Neuron (in vitro differentiated cells): ENCODE results near the gene GPR42.

ENCODE experiments used
- H2AFZ ChIP-seq: one replicate; pipeline ENCODE4 v1.6.1; 2013; ENCODE audit warnings: low read depth, mild to moderate bottlenecking, inconsistent platforms, low read length, moderate library complexity
- H3K27me3 ChIP-seq: one replicate; pipeline ENCODE4 v1.6.1; 2013; ENCODE audit warnings: low read length; ENCODE audit not compliant: insufficient read depth
- H3K36me3 ChIP-seq: one replicate; pipeline ENCODE4 v1.6.1; 2013; ENCODE audit warnings: low read length; ENCODE audit not compliant: insufficient read depth
- H3K4me1 ChIP-seq: one replicate; pipeline ENCODE4 v1.6.1; 2013; ENCODE audit warnings: low read length; ENCODE audit not compliant: insufficient read depth
- H3K4me3 ChIP-seq: 2 replicates; pipeline ENCODE4 v1.5.1; 2013; ENCODE audit warnings: mild to moderate bottlenecking, low read length, moderate library complexity
- H3K9me3 ChIP-seq: one replicate; pipeline ENCODE4 v1.6.1; 2013; ENCODE audit warnings: low read length

The GPR42 gene

GRCh38 chr19:35417713-35418534 is 47.1 kb downstream of the GPR42 start:
- Histone ChIP-seq H3K4me1 (no peaks in the 10 kb centered on the region), H2AFZ (no peak overlapping the region), H3K4me3 (no peak overlapping the region), H3K36me3 (no peaks in the 10 kb centered on the region), H3K9me3 (no peaks in the 10 kb centered on the region), H3K27me3 (peaks cover 17% of the 10 kb centered on the region)

- H2AFZ ChIP-seq: no peak overlapping the region
- no peak overlapping the region for H3K4me3 ChIP-seq
- no peaks in the 10 kb centered on the region for H3K9me3 ChIP-seq
- no peaks in the 10 kb centered on the region for H3K36me3 ChIP-seq
- H3K4me1 ChIP-seq: no peaks in the 10 kb centered on the region
- peaks cover 17% of the 10 kb centered on the region for H3K27me3 ChIP-seq
These were observed 48.2 kb downstream of the GPR42 start for GRCh38 chr19:35419046-35419445.

- Histone ChIP-seq H3K4me3 (no peak overlapping the region), H3K9me3 (no peaks in the 10 kb centered on the region), H3K4me1 (no peaks in the 10 kb centered on the region), H3K36me3 (no peaks in the 10 kb centered on the region), H3K27me3 (peaks cover 14% of the 10 kb centered on the region), H2AFZ (no peak overlapping the region)
These were observed 48.9 kb downstream of the GPR42 start for GRCh38 chr19:35419805-35420204.

GRCh38 chr19:35421362-35421761 is 50.5 kb downstream of the GPR42 start:
- no peak overlapping the region for H2AFZ ChIP-seq
- H3K36me3 ChIP-seq: no peaks in the 10 kb centered on the region
- no peaks in the 10 kb centered on the region for H3K9me3 ChIP-seq
- peaks cover 14% of the 10 kb centered on the region for H3K27me3 ChIP-seq
- H3K4me1 ChIP-seq: no peaks in the 10 kb centered on the region
- no peak overlapping the region for H3K4me3 ChIP-seq
